Astrocyte (in vitro differentiated cells and primary cell): ENCODE results near the gene OR4P4.

ENCODE experiments used
- CTCF ChIP-seq: IDR thresholded peaks from 2 replicates; pipeline ENCODE4 v1.5.1; 2011; ENCODE audit warnings: low read depth, mild to moderate bottlenecking, inconsistent platforms, low read length, moderate library complexity; ENCODE audit not compliant: insufficient read depth
- EZH2 ChIP-seq: IDR thresholded peaks from 2 replicates; pipeline ENCODE4 v1.6.1; 2012; ENCODE audit warnings: mild to moderate bottlenecking, low read length, inconsistent platforms; ENCODE audit not compliant: insufficient read depth

DNA sequence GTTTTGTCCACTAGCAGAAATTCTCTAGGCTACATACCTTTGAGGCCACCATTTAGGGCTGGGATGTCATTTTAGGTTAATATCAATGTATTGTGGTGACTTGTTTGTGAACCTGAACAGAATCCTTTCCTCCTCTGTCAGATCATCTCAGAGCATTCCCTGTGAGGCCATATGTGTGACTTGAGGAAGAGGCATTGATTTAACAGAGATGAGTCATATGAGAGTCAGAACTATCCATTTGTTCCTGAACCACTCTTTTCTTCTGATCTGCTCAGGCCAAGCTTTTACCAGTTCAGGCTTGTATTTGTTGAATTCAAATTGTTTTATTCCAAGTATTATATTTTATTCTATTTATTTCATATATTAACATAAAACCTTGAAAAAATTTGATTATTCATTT, 20.2 kb downstream of the OR4P4 start:
- no peak for TF ChIP-seq CTCF
- TF ChIP-seq EZH2, result no peak
